GM18519 (cell line): Measurements from ENCODE around the gene HSF2BP.
"Not testable (repeated sequence)": the region's sequence is repeated elsewhere in the genome, so short reads cannot be mapped to it uniquely, and the experiment has no call there.

Experiments
- ATAC-seq: cut with Tn5 transposase; IDR thresholded peaks from one replicate; pipeline ENCODE4 v1.9.1; 2021; ENCODE audit warnings: mild to moderate bottlenecking, moderate library complexity; ENCODE audit not compliant: unreplicated experiment, low FRiP score

The HSF2BP gene

DNA sequence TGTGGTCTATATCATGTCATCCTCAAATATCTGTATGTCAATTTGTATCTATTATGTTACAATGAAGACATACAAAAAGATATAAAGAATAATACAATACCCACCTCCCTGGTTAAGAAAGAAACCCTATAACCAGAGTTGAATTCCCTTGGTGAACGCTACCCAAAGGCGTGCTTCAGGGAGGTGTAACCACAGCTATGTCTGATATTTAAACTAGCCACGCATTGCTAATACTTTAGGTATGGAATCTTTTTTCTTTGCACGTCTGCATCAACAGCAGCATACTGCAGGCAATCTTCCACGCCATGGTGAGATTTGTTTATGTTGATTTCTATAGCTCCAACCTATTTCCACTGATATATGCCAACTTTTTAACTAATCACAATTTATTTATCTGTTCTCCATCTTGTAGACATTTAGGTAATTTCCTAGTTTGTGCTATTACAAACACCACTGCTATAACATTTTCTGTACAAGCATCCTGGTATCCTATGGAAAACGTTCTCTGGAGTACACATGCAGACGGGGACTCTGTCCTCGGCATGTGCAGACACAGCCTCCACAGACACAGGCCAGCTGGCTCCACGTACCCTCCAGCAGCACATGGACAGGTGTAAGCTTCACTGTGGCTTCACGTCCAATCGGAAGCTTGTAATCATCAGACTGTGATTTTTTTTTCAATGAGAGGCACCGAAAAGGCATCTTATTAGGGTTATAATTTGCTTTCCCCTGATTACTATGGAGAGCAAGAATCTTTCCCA lies 58.5 kb downstream of the HSF2BP start:
- ATAC-seq = no peak

DNA sequence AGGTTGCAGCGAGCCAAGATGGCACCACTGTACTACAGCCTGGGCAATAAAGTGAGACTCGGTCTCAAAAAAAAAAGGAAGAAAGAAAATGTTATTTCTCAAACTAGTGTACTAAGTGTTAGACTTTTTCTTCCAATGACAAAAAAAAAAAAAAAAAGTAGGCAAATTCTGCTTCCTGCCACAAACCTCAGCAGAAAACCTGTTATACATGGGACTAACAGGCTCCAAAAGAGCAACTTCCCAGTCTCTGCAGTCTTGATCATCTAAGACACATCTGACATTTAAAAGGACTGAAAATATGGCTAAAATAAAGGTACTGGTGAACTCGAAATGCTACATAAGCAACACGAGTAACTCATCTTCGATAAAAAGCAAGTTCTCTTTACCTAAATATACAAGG lies 59.6 kb downstream of the HSF2BP start:
- ATAC-seq = no peak

- ATAC-seq = no peak
These were observed 60.7 kb downstream of the HSF2BP start for GRCh38 chr21:43598416-43599120.

GRCh38 chr21:43597540-43598250 lies 61.6 kb downstream of the HSF2BP start:
- ATAC-seq = no peak

- no peak for ATAC-seq
These were observed 62.2 kb downstream of the HSF2BP start for GRCh38 chr21:43597052-43597451.

DNA sequence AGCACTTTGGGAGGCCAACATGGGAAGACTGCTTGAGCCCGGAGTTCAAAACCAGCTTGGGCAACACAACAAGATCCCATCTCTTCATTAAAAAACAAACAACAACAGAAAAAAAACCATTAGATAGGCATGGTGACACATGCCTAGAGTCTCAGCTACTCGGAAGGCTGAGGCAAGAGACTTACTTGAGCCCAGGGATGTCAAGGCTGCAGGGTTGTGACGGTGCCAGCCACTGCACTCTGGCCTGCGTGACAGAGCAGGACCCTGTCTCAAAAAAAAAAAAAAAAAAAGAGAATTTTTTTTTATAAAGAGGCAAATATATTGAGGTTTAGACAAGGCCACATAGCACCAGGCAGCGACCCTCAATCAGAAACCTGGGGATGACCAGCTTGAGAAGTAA lies 62.7 kb downstream of the HSF2BP start:
- ATAC-seq = no peak

GRCh38 chr21:43595769-43596168 lies 63.5 kb downstream of the HSF2BP start:
- not testable (repeated sequence) for ATAC-seq

- ATAC-seq = no peak
These were observed 66.2 kb downstream of the HSF2BP start for GRCh38 chr21:43593078-43593477.

DNA sequence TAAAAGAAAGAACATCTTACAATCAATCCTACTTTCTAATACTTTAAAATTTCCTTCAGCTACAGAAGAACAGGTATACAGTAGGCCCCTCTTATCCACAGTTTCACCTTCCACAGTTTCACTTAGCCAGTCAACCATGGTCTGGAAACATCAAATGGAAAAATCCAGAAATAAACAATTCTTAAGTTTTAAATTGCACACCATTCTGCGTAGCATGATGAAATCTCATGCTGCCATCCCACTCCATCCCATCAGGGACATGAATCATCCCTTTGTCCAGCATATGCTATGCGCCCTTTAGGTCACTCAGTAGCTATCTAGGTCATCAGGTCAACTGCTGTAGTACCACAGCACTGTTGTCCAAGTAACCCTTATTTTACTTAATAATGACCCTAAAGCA lies 67.7 kb downstream of the HSF2BP start:
- no peak for ATAC-seq

DNA sequence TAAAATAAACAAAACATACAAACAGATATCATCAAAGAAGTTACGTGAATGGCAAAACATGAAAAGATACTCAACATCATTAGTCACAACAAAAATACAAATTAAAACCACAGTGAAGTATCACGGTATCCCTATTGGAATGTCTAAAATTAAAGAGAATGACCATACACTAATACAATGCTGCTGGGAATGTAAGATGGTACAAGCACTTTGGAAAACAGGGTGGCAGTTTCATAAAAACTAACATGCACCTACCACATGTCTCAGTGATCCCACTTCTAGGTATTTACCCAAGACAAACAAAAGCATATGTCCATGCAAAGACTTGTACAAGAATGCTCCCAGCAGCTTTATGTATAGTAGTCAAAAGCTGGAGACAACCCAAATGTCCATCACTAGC lies 69.1 kb downstream of the HSF2BP start:
- ATAC-seq = no peak

- ATAC-seq = no peak
These were observed 70.3 kb downstream of the HSF2BP start for GRCh38 chr21:43588957-43589356.

DNA sequence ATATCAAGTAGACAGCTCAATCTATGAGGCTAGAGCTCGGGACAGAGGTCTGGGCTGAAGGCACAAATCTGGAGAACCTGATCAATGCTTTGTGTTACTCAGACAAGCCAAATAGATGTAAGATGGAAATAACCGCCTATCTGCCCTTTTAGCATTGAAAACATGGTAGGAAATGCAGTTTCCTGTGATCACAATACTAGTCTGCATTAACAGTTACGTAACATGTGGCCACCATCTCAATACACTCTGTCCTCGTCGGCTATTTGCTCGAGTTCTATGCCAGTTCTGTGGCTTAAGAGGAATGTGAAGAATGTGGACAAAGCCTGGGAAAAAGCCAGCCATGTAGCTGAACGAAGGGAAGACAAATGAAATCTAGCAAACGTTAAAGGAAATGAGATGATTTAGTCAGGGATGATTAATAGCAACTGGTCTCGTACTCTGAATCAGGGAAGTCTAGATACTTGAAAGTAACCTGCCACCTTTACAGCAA lies 73.3 kb downstream of the HSF2BP start:
- no peak for ATAC-seq

DNA sequence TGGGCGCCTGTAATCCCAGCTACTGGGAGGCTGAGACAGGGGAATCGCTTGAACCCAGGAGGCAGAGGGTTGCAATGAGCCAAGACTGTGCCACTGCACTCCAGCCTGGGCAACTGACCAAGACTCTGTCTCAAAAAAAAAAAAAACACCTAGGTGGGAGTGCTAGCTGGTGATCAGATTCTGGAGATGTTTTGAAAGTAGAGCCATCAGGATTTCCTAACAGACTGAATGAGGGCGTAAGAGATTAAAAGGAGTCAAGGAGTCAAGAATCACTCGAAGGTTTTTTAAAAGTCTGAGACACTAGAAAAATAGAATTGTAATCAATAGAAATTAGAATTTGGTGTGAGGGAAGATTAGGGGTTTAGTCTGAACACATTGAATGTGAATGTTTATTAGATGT lies 73.8 kb downstream of the HSF2BP start:
- no peak for ATAC-seq

GRCh38 chr21:43581453-43581852 lies 77.8 kb downstream of the HSF2BP start:
- ATAC-seq = no peak

DNA sequence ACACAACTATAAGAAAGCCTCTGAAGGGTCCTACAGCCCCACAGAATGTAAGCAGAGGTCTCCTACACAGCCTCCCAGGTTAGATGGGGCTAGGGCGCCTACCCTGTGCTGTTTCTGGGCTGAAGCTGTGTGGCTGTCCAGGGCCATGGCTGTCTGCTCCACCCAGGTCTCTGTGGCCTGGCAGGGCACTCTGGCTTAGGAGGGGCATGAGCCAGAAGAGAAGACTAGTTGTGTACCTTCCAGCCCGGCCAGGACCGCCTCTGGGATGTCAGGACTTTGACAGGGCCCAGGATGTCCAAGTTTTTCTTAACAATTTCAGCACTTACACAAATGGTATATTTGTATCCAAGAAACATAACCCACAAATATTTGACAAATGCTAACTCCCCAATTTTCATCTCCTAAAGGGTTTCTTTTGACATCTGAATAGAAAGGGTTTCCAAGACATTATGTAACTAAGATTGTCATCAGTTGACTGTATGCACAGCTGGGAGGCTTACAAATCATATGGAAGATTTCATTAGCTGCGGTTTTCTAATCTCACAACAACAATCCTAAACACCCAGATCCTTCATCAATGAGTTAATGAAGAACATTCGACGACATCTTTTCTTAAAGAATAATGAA lies 80.5 kb downstream of the HSF2BP start:
- no peak for ATAC-seq

- no peak for ATAC-seq
These were observed 83.8 kb downstream of the HSF2BP start for GRCh38 chr21:43575473-43575844.

GRCh38 chr21:43574741-43575472 lies 84.4 kb downstream of the HSF2BP start:
- no peak for ATAC-seq

DNA sequence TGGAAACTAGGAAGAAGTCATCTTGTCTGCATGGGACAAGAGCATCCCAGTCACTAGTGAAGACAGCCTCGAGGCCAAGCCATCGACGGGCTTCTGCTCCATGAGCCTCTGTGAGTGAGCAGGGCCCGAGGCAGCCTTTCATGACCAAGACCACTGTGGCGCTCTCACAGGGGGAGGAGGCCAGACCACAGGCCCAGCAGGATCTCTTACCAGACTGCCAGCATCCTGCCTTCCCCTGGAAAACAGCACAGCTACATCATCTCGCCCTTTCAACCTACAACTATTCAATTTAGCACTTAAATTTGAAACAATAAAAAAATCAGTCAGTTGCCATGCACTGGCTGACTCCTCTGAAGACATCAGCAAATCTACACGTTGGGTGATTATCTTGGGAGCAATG lies 85.4 kb downstream of the HSF2BP start:
- ATAC-seq = no peak

DNA sequence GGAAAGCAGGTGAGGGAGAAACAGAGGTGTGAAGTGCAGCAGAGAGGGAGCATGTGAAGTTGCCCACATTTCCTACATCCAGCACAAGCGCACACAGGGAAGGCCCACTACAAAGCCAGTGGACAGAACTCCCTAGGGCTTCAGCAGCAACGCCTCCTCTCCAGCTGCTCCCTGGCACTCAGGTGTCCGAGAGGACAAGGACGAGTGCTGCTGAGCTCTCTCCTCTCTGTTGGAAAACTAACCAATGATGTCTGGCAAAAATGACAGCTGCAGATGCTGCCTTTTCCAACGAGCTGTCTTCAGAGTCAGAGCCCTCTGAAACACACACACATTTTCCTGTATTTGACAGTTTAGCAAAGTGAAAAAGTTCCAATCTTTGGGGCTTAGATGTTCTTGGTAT lies 86.8 kb downstream of the HSF2BP start:
- no peak for ATAC-seq

GRCh38 chr21:43571976-43572375 lies 87.3 kb downstream of the HSF2BP start:
- no peak for ATAC-seq
